HG03108 (cell line): ENCODE measurements around the gene HOXA2.

ENCODE experiments used
- ATAC-seq: cut with Tn5 transposase; IDR thresholded peaks from one replicate; pipeline ENCODE4 v1.9.1; 2021; ENCODE audit warnings: moderate library complexity; ENCODE audit not compliant: unreplicated experiment

The HOXA2 gene

GRCh38 chr7:27102581-27103442, at the start of gene HOXA2:
Gene HOXA2 (minus strand): TSS chr7:27102683. CDS start chr7:27102500, 183 bp downstream.
- ATAC-seq: no peak

GRCh38 chr7:27151341-27151930, 49.0 kb upstream of the HOXA2 start:
- no peak for ATAC-seq

- ATAC-seq: peak; percentile 84
Observed at GRCh38 chr7:27150568-27151340, 48.3 kb upstream of the HOXA2 start.

GRCh38 chr7:27149842-27150567, 47.5 kb upstream of the HOXA2 start:
- ATAC-seq: no peak

GRCh38 chr7:27148756-27149641, 46.5 kb upstream of the HOXA2 start:
- no peak for ATAC-seq

- ATAC-seq: no peak
Observed at GRCh38 chr7:27148031-27148755, 45.7 kb upstream of the HOXA2 start.

GRCh38 chr7:27147199-27148030, 44.9 kb upstream of the HOXA2 start, which contains the start of gene HOXA6:
Gene HOXA6 (minus strand): TSS chr7:27147774. CDS start chr7:27147749, 25 bp downstream.
- no peak for ATAC-seq

- no peak for ATAC-seq
Observed at GRCh38 chr7:27146491-27147198, 44.2 kb upstream of the HOXA2 start.

- ATAC-seq: no peak
Observed at GRCh38 chr7:27145914-27146412, 43.5 kb upstream of the HOXA2 start.

- ATAC-seq: no peak
Observed at GRCh38 chr7:27145165-27145913, 42.9 kb upstream of the HOXA2 start.

- no peak for ATAC-seq
Observed at GRCh38 chr7:27144781-27145164, 42.3 kb upstream of the HOXA2 start.

- no peak for ATAC-seq
Observed at GRCh38 chr7:27143950-27144780, 41.7 kb upstream of the HOXA2 start.

GRCh38 chr7:27143023-27143949, 40.8 kb upstream of the HOXA2 start, which contains the start of gene HOXA5:
Gene HOXA5 (minus strand): TSS chr7:27143681. CDS start chr7:27143607, 74 bp downstream.
- no peak for ATAC-seq

GRCh38 chr7:27142580-27143022, 40.1 kb upstream of the HOXA2 start:
- ATAC-seq: no peak
